ENCODE data around the gene LPCAT1. TPM values are rescaled to one million over a fixed set of nuclear protein-coding genes. Genes with fewer than 3 reads are reported as not detected.
"Not testable (repeated sequence)": the region's sequence is repeated elsewhere in the genome, so short reads cannot be mapped to it uniquely, and the experiment has no call there.

Gene LPCAT1
- total RNA-seq, 1 experiment from 2014 or later: 49.1 TPM

DNA sequence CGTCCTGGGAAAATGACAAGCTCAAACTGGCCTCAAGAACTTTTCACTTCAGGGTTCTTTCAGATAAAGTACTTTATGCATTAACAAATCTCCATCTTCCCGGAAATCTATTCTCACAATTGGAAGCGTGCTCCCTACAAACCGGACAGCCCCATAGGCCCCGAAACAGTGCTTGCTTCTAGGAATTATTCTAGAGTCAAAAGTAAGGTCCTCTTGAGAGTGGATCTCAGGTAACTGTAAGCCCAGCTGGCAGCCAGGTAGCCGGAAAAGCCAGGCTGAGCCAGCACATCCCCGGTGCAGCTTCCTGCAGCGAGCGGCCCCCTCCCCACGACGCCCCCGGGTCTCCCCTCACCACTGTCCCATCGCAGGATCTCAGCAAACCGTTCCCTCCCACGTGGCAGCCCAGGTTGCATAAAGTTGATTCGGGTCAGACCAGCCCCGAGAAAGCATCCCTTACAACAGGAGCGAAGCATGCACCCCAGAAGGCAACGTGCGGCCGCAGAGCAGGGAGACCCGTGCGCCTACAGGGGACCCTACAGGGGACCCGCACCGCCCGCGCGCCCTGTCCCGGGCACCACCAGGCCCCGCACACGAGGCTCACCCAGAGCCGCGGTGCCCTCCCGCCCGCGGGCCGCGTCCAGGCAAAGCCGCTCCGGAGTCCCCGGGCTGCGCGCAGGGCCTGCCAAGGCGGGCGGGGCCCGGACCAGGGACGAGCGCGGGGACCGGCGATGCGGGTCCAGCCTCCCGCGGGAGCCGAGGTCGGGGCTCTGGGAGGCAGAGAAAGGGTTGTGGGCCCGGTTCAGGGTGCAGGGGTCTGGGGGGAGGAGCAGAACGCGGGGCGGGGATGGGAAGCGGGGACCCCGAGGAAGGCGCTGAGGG, 920 bp downstream of the LPCAT1 start:
- peak; percentile 34 for DNase-seq (ENCODE audit: low spot score)

DNA sequence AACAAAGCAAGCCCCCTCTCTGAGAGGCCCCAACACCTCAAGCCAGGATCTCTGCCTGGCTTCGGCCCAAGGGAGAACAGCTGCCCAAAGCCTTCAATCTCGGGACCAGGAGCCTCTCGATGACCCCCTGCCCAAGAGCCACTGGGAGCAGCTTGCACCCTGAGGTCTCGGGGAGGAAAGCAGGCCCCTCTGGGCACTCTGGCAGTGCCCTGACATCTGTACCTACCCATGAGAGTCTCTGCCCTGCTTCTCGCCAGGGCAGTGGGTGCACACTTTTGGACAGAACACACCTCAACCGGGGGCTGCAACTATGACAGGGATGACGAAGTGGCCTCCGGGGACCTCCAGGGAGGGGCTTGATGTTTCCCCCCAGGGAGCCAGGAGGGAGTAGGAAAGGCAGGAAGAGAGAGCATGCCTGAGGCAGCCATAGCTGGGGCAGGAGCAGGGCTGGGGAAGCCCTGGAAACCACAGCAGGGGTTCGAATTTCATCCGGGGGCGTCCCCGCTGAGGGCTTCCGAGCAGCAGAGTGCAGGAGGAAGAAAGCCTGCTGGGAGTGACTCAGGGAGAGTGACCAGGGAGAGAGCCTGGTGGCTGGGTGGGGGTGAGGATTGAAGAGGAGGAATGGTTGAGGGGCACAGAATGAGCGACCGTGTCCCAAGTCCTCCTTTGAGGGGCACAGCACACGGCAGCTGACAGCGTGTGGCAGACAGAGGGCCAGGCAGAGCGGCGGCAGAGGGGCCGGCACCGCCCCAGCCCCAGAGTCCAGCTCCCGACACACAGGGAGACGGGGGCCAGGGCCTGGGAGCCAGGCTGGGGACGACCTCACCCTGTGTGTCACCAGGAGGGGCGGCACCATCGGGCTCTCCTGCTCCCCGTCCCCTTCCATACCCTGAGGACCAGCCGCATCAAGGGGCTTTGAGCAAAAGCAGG, 1.8 kb downstream of the LPCAT1 start:
- DNase-seq (ENCODE audit: low spot score): no peak

DNA sequence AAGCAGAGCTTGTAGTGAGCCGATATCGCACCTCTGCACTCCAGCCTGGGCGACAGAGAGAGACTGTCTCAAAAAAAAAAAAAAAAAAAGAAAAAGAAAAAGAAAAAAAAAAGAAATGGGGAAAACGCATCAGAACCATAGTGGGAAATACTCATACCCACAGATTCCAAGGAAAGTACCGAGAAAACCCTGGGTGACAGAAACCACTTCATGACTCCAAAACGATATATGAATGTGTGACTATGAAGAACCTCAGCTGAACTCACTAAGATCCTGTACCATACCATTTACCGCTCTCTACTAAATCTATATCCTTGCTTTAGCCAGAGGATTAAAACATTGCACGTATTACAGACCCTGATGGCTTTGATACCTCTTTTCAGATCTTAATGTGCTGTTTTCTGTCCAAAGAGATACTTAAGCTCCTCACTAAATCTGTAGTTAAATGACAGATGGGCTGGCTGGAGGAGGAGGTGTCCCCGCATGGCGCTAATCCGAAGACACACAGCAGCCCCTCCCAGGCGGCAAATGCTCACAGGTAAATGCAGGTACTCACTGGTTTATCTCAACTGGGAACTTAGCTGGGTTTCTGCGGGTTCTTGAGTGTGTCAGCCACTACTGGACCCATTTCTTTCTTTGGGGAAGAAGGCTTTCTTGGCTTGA, 2.8 kb downstream of the LPCAT1 start:
- no peak for DNase-seq (ENCODE audit: low spot score)

DNA sequence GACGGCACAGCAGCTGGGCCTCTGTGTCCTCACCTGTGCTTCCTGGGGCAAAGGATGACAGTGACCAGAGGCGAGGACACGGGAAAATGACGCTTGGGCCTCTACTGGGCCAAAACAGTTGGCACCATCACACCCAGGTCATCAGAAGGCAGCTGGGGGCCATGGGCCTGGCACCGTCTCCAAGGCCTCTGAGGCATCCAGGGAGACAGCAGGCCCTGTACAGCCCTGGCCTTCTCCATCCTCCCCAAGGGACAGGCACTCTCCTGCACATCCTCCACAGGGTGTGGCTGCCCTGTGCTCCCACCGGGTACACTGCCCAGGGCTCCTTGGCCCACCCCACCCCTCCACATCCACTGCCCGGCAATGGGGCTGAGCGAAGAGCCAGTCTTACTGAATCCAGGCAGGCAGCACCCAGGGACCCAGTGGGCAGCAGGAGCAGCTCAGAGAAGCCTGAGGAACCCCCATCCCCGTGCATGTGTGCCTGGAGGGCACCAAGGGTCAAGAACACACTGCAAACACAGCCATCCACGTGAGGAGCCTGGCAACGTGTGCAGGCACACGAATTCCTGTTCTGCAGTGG, 4.0 kb downstream of the LPCAT1 start:
- DNase-seq (ENCODE audit: low spot score): no peak

DNA sequence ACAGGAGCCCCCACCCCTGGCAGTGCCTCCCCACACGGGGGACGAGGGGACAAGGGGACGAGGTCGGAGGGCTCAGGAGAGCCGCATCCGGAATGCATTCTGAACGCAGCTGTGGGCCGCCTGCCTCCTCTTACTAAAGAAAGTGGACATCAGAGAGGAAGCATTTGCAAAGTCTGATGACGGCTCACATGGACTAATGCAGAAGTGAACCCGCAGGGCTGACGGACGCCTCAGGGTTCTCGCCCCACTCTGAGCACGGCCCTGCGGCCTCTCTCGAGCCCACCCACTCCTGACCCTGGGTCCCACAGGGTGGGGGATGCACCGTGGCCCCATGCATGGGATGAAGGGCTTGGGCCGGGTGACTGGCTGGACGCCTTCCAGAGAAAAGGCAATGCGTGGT, 5.9 kb downstream of the LPCAT1 start:
- no peak for DNase-seq (ENCODE audit: low spot score)

- peak; percentile 43 for DNase-seq (ENCODE audit: low spot score)
Observed at GRCh38 chr5:1516615-1517601, 6.9 kb downstream of the LPCAT1 start.

DNA sequence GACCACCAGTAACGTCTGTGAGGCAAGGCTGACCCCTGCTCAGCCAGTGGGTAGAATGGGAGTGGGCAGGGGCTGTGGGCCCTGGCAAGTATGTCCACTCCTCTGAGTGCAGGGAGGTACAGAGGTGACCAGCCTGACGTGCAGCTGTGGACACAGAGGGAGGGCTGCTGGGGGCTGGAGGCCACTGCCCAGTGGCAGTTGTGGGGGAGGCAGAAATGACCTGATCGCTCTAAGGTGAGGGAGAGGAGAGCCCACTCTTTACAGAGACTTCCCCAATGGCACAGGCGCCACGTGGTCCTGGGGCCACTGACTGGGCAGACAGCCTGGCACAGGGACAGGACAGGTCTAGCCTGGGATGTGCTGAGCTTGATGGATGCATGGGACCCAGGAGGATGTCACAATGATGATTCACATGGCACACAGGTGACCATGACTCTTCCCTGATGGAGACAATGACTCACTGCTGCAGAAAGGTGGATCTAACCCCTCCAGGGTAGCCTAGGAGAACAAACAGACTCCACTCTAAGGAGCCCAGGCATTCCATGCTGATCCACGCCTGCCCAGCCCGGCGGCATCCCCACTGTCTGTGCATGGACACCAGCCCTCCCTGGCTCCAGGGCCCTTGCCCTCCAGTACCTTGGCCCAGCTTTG, 7.7 kb downstream of the LPCAT1 start:
- DNase-seq (ENCODE audit: low spot score): peak; percentile 85

- DNase-seq (ENCODE audit: low spot score): no peak
Observed at GRCh38 chr5:1515311-1515920, 8.3 kb downstream of the LPCAT1 start.

- not testable (repeated sequence) for DNase-seq (ENCODE audit: low spot score)
Observed at GRCh38 chr5:1514819-1515310, 8.9 kb downstream of the LPCAT1 start.

DNA sequence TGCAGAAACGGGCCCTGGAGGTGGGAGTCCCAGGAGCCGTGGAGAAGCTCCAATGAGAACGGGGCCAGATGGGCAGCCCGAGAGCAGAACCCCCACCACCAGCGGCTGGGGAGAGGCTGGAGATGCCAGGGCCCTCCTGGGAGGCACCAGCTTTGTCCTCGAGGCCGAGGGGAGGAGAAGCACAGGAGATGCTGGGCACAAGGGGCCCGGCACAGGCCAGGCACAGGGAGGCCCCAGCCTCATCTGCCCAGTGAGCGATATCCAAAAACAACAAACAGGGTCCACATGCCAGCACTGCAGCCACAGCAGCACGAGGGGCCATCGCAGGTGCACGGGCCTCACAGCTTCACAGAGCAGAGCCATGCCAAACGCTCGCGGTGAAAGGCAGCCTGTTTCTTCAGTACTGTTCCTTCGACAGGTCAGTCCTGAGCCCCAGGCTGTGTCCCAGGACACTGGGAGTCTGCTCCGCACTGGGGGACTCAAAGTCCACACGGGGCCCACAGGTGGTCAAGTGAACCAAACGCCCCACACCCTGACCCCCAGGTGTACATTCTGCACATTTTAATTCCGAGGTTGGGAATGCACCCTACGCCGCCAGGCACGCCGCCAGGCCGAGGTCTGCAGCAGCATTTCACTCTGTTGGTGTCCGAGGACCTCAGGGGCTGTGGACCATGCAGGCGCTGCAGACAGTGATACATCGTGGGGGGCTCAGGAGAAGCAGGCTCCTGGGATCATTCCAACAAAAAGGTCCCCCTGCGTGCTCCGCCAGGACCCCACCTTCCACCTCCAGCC, 9.5 kb downstream of the LPCAT1 start:
- DNase-seq (ENCODE audit: low spot score): no peak

DNA sequence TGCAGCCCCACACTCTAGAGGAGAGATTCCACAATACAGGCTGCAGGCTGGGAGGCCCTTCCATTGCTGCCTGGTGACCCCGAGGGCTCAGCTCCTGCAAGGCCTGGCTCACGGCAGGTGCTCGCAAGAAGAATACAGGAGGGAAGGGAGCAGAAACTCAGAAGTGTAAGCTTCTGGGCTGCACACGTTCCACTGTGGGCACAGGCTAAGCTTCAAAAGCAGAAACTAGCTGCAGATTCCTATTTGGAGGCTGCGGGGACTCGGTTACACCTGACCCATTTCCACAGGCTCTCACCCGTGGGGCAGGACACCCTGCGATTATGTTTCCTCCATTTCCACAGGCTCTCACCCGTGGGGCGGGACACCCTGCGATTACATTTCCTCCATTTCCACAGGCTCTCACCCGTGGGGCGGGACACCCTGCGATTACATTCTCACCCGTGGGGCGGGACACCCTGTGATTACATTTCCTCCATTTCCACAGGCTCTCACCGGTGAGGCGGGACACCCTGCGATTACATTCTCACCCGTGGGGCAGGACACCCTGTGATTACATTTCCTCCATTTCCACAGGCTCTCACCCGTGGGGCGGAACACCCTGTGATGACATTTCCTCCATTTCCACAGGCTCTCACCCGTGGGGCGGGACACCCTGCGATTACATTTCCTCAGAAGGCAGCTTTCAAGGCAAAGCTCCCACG, 10.3 kb downstream of the LPCAT1 start:
- DNase-seq (ENCODE audit: low spot score): no peak

GRCh38 chr5:1512541-1513291, 11.0 kb downstream of the LPCAT1 start:
- no peak for DNase-seq (ENCODE audit: low spot score)

DNA sequence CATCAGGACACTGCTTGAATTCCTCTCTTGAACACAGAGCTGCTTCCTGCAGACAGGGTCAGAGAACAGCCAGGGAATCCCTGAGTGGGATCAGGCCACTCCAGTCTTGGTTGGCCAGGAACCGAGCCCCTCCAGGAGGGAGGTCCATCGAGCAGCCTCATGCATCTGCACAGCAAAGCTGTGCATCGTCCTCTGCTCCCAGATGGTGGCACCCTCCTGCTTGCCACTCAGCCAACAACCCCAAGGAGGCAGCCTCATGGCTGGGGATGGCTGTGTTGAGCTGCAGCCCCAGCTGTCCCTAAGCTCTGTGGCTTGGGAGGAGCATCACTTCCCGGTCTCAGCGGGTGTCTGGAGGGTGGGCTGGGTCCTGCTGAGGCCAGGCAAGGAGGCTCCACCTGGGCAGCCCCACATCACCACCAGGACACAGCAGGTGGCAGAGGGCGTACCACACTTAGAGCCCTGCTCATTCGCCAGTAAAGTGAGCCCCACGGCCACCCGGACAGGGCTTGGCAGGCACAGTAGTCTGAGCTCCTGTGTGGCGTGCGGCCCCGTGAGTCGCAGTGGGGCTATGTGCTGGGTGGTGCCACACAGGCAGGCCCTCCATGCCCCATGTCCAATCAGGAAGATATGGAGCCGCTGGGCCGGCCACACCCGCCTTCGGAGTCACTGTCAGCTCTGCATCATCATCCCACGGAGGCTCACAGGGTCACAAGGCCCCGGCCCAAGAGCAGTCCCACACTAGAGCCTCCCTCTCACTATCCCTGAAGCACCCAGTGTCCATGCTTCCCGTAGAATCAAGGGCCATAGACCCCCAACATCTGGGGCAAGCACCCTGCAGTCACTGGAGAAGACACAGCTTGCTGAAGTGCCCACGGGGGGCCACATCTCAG, 11.9 kb downstream of the LPCAT1 start:
- DNase-seq (ENCODE audit: low spot score): peak; percentile 52

- no peak for DNase-seq (ENCODE audit: low spot score)
Observed at GRCh38 chr5:1511048-1511447, 12.7 kb downstream of the LPCAT1 start.

DNA sequence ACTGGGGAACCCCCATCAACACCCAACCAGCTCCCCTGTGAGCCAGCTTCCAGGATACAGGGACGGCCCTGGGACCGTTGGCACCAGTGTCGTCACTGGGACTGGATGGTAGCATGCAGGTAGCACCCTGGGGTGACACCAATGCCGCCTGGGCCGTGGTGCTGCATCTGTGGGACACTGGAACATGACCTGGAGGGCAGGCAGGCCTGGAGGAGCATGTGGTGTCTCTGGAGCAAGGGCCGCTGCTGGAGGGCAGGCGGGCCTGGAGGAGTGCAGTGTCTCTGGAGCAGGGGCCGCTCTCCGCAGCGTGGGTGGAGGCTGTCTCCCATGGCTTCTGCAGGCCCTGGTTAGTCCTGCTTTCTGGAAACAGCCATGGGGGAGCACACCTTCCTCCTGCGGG, 13.1 kb downstream of the LPCAT1 start:
- DNase-seq (ENCODE audit: low spot score): no peak

DNA sequence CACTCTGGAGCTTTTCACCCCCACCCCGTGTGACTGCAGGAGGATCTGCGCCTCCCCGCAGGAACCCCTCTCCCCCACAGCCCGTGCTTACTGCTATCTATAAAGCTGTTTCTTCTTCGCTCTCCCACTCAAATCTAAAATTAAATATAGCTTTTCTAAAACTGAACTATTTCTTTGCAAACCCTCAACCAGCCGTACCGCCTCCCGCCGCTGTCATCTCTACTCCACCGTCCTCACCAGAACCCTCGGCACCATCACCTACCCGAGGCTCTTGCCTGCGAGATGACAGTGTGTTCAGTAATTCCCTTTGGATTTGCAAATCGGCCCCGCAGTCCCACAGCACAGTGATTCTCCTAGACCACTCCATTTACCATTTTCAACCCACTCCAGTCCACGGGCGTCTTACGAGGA, 13.6 kb downstream of the LPCAT1 start:
- no peak for DNase-seq (ENCODE audit: low spot score)

Data from HT-29 (cell line).